Subcutaneous abdominal adipose tissue (tissue), 5 donors: Measurements from ENCODE around the gene TEAD1.

Experiments
- H3K27ac ChIP-seq: one replicate; pipeline ENCODE4 v1.7.0; 2013; ENCODE audit warnings: low read depth, mild to moderate bottlenecking, inconsistent platforms, low read length, moderate library complexity
- H3K27me3 ChIP-seq, 5 donors: one replicate each; pipeline ENCODE4 v1.7.0; 2013; ENCODE audit warnings: low read length in 5 of 5, inconsistent platforms in 1 of 5; ENCODE audit not compliant: control insufficient read depth in 5 of 5, insufficient read depth in 4 of 5
- H3K36me3 ChIP-seq, 5 donors: one replicate each; pipeline ENCODE4 v1.7.0; 2013; ENCODE audit warnings: low read length in 5 of 5; ENCODE audit not compliant: control insufficient read depth in 5 of 5, insufficient read depth in 5 of 5
- H3K4me1 ChIP-seq, 5 donors: one replicate each; pipeline ENCODE4 v1.7.0; 2013; ENCODE audit warnings: low read length in 5 of 5, mild to moderate bottlenecking in 3 of 5, moderate library complexity in 1 of 5; ENCODE audit not compliant: control insufficient read depth in 5 of 5, insufficient read depth in 5 of 5
- H3K4me3 ChIP-seq, 5 donors: one replicate each; pipeline ENCODE4 v1.7.0; 2013; ENCODE audit warnings: low read length in 5 of 5, low read depth in 1 of 5
- H3K9ac ChIP-seq, 5 donors: one replicate each; pipeline ENCODE4 v1.7.0; 2013; ENCODE audit warnings: low read length in 5 of 5, mild to moderate bottlenecking in 4 of 5, moderate library complexity in 3 of 5
- H3K9me3 ChIP-seq, 5 donors: one replicate each; pipeline ENCODE4 v1.7.0; 2013; ENCODE audit warnings: low read length in 5 of 5; ENCODE audit not compliant: control insufficient read depth in 5 of 5
- donor health status: healthy.
- donor health status: healthy.
- donor health status: healthy.
- donor health status: healthy.
- donor health status: healthy.

Gene TEAD1

DNA sequence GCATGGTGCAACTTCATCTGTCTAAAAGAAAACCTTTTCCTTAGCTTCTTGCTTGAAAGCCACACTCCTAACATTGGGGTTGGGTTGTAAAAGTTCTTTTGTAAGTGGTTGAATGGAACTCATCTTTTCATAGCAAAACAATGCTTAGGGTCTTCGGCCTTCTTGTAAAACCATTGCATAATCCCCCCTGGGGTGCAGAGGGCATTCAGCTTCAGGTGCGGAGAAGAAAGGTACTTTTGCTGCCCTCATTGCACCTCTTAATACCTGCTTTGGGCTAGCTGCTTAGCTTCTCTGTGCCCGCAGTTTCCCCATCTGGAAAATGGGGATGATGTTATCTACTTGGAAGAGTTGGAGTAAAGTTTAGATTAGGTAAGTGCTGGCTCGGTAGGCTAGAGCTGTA is 10.1 kb downstream of the TEAD1 start:
- no peaks in the 10 kb centered on the region for H3K27me3 ChIP-seq
- no peak overlapping the region for H3K9ac ChIP-seq
- H3K27ac ChIP-seq, result peak overlapping the region; percentile 61
- H3K4me1 ChIP-seq, result peaks cover 9 to 60% (median 46%) of the 10 kb centered on the region in 5 donors
- H3K9me3 ChIP-seq, result no peaks in the 10 kb centered on the region
- no peaks in the 10 kb centered on the region for H3K36me3 ChIP-seq
- H3K4me3 ChIP-seq, result no peak overlapping the region

DNA sequence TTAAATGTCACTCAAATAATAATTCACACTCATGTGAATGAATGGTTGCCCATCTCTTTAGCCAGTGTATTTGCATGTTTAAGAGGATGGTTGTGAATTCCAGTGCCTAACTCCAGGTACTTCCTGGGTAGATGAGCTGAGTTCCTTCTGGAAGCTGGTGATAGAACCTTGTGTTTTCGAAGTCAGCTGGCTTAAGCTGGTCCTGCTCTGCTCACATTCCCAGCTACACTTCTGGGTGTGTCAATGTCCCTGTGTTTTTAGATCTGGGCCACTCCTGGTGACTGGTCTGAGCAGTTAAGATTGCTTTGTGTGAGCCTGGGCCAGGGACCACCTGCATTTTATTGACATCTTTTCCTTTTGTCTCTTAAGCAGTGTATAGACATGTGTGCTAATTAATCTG is 10.6 kb downstream of the TEAD1 start:
- peak overlapping the region; percentile 47 for H3K27ac ChIP-seq
- peaks cover 9 to 60% (median 44%) of the 10 kb centered on the region in 5 donors for H3K4me1 ChIP-seq

DNA sequence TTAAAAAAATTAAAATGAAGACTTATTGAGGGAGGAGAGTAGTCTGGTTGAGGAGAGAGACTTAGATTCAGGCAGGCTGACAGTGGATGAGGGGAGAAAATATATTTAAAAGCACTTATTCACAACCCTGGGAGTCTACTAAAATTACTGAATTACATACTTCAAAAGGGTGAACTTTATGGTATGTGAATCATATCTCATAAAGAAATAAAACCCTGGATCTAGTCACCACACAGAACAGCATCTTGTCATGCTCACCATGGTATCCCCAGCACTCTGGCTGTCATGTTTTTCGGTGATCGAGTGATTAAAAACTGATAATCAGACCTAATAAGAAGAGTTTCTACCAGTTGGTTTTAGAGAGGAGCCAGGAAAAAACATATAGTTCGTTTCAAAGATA is 11.0 kb downstream of the TEAD1 start:
- H3K4me3 ChIP-seq, result no peak overlapping the region
- no peaks in the 10 kb centered on the region for H3K36me3 ChIP-seq
- H3K27me3 ChIP-seq, result no peaks in the 10 kb centered on the region
- no peak overlapping the region for H3K9ac ChIP-seq
- no peaks in the 10 kb centered on the region for H3K9me3 ChIP-seq
- H3K27ac ChIP-seq, result peak overlapping the region; percentile 47
- peaks cover 9 to 56% (median 43%) of the 10 kb centered on the region in 5 donors for H3K4me1 ChIP-seq

More for the DNA sequence above, 10.6 kb downstream of the TEAD1 start:
- Histone ChIP-seq H3K36me3 (no peaks in the 10 kb centered on the region), H3K4me3 (no peak overlapping the region), H3K9me3 (no peaks in the 10 kb centered on the region), H3K9ac (peak overlapping the region in 1 of 5 donors; percentile 31), H3K27me3 (no peaks in the 10 kb centered on the region)

DNA sequence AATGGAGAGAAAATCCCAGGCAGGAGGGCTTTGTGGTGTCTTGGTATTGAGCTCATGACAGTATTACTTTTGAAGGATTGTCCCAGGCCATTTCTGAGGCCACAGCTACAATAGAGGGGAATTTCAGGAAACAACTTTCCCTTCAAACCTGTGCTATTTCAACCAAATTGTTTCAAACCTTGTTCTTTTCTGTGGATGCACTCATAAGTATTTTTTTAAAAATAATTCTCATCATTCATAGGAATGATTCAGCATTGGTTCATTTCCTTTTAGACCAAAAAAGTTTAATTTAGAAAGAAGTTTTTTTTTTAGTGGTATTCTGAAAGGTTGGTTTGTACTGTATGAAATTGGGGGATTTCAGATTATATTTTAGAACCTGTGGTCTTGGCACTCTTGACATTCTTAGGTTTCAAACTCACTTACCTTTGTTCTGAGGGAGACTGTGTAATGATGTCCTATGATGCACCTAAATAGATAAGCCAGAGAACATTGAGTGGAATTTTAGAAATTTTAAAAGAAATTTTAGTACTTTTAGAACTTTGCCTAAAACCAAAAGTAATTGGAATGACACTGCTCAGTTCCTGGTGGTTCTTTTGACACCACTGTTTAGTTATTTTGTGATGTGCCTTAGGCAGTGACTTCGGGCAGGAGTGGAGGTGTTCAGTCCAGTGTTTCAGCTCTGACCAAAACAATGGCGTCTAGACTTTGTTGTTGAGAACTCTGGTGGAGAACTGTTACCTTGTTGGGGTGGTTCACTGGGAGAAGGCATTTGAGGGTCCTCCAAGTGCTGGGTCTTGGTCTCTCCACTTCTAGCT is 12.2 kb downstream of the TEAD1 start:
- Histone ChIP-seq H3K36me3 (no peaks in the 10 kb centered on the region), H3K9me3 (no peaks in the 10 kb centered on the region), H3K9ac (no peak overlapping the region), H3K4me1 (peaks cover 4 to 47% (median 35%) of the 10 kb centered on the region in 5 donors), H3K27ac (no peak overlapping the region), H3K27me3 (no peaks in the 10 kb centered on the region), H3K4me3 (no peak overlapping the region)

DNA sequence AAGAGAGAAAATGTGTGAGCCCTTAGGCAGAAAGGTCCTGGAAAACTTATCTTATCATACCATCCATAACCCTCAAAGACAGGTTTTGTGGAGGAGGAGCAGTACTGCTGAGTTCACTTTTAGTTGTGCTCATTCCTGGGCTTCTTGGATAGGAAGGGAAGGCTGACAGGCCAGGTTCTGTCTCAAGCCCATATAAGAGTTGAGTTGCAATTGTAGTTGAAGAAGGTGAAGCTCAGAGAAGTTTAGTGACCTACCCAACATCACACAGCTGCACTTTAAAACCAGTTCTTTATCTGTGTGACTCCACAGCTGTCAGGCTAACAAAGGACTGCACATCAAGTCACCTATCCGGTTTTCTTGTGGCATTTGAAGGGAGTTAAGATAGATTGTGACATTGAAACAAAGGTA is 13.0 kb downstream of the TEAD1 start:
- Histone ChIP-seq H3K27me3 (no peaks in the 10 kb centered on the region), H3K27ac (no peak overlapping the region), H3K9me3 (no peaks in the 10 kb centered on the region), H3K36me3 (no peaks in the 10 kb centered on the region), H3K9ac (no peak overlapping the region), H3K4me1 (peaks cover 4 to 47% (median 35%) of the 10 kb centered on the region in 5 donors), H3K4me3 (no peak overlapping the region)

DNA sequence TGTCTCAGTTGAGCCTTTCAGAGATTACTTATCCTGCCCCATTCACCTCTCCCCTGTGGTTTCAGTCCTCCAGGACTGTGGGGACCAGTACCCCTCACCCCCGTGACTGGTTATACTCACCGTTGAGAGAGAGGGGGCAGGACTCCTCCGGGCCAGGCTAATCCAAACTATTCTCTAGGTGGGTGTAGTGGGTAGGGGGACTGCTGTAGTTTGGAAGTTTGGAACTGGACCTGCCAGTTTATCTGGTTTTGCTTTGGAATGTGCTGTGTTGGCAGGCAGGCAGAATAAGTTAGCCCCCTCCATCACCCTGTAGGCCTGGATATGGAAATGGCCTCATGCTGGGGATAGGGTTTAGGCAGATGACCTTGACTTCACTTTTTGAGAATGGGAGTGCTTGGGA is 13.5 kb downstream of the TEAD1 start:
- Histone ChIP-seq H3K4me3 (no peak overlapping the region), H3K4me1 (peaks cover under 1 to 47% (median 35%) of the 10 kb centered on the region in 5 donors), H3K9me3 (no peaks in the 10 kb centered on the region), H3K36me3 (no peaks in the 10 kb centered on the region), H3K27me3 (no peaks in the 10 kb centered on the region), H3K9ac (no peak overlapping the region), H3K27ac (no peak overlapping the region)

DNA sequence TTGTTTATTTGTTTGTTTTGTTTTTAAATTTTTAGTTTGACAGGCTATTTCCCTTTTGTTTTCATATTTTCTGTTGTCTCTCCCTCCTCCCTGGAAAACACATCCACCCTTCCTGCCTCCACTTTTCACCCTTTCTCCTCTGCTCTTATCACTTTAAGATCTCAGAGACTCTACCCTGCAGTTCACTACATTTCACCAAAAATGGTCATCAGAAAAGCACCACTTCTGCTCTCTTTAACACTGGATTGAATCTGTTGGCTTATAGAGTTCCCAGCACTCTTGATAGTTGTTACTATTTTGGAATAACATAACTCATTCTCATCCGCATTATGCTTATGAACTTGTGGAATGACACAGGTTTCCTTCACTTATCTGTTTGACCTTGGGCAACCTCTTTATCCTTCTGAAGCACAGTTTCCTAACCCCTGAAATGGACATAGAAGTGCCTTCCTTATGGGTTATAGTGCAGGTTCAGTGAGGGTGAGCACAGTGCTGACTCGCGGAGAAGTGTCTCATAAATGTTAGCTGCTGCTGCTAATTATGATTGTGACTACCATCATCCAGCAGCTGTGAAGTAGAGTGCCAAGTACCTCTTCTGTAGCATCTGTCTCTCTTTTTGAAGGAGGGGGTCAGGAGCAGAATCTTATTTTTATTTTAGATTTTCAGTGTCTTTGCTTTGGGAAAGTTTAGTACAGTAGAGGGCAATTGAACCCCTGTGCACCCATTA is 15.0 kb downstream of the TEAD1 start:
- no peaks in the 10 kb centered on the region for H3K9me3 ChIP-seq
- no peak overlapping the region for H3K4me3 ChIP-seq
- H3K4me1 ChIP-seq, result peaks cover 4 to 48% (median 30%) of the 10 kb centered on the region in 5 donors
- no peaks in the 10 kb centered on the region for H3K27me3 ChIP-seq
- no peak overlapping the region for H3K27ac ChIP-seq
- H3K36me3 ChIP-seq, result no peaks in the 10 kb centered on the region
- no peak overlapping the region for H3K9ac ChIP-seq

DNA sequence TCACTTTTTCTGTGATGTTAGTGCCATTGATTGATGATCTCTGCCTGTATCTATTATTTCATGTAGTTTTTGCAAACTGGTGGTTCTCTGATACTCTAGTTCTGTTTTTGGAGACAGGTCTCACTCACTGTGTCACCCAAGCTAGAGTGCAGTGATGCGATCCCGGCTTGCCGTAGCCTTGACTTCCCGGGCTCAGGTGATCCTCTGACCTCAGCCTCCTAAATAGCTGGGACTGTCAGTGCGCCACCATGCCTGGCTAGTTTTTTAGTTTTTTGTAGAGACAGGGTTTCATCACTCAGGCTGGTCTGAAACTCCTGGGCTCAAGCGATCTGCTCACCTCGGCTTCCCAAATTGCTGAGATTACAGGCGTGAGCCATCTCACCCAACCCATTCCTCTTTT is 16.4 kb downstream of the TEAD1 start:
- Histone ChIP-seq H3K36me3 (no peaks in the 10 kb centered on the region), H3K9ac (no peak overlapping the region), H3K4me3 (no peak overlapping the region), H3K9me3 (no peaks in the 10 kb centered on the region), H3K27ac (no peak overlapping the region), H3K4me1 (peaks cover 4 to 47% (median 37%) of the 10 kb centered on the region in 5 donors), H3K27me3 (no peaks in the 10 kb centered on the region)

DNA sequence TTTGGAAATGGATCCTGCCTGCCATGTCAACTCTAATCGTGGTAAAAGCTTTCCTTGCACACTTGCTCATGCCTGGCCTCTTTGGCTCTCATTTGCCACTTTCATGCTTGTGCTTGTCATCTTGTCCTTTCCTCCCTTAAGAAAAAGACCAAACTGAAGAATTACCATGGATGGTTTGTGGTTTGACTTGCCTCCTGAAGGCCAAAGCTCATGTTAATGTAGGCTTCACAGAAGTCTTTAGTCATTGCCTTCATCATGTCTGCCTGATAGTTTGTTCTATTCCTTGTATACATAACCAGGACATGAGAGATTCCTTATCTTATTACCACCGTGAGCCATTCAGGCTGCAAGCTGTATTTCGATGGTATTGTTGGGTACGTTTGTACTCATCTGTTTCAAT is 17.3 kb downstream of the TEAD1 start:
- no peaks in the 10 kb centered on the region for H3K27me3 ChIP-seq
- no peaks in the 10 kb centered on the region for H3K36me3 ChIP-seq
- H3K27ac ChIP-seq, result no peak overlapping the region
- no peak overlapping the region for H3K9ac ChIP-seq
- H3K4me3 ChIP-seq, result no peak overlapping the region
- no peaks in the 10 kb centered on the region for H3K9me3 ChIP-seq
- H3K4me1 ChIP-seq, result peaks cover 4 to 47% (median 42%) of the 10 kb centered on the region in 5 donors
